Ectodermal cell (in vitro differentiated cells): ENCODE measurements around the gene FZD4.
A peak's percentile ranks its signal among the peaks of the same experiment; 100 is the strongest.
"Not testable (repeated sequence)": the region's sequence is repeated elsewhere in the genome, so short reads cannot be mapped to it uniquely, and the experiment has no call there.

ENCODE experiments used
- H3K27ac ChIP-seq: 2 replicates; pipeline ENCODE4 v1.7.0; 2013; ENCODE audit warnings: mild to moderate bottlenecking, low read depth, low read length; ENCODE audit not compliant: insufficient read depth, poor library complexity, severe bottlenecking
- H3K27me3 ChIP-seq: 2 replicates; pipeline ENCODE4 v1.7.0; 2013; ENCODE audit warnings: mild to moderate bottlenecking, low read length; ENCODE audit not compliant: insufficient read depth, control insufficient read depth, poor library complexity, severe bottlenecking
- H3K36me3 ChIP-seq: one replicate; pipeline ENCODE4 v1.7.0; 2013; ENCODE audit warnings: low read length; ENCODE audit not compliant: control insufficient read depth, insufficient read depth
- H3K4me1 ChIP-seq: one replicate; pipeline ENCODE4 v1.7.0; 2013; ENCODE audit warnings: low read length; ENCODE audit not compliant: control insufficient read depth, insufficient read depth
- H3K4me3 ChIP-seq: 2 replicates; pipeline ENCODE4 v1.7.0; 2013; ENCODE audit warnings: low read depth, low read length, control low read depth; ENCODE audit not compliant: insufficient read depth
- H3K9me3 ChIP-seq: 2 replicates; pipeline ENCODE4 v1.7.0; 2013; ENCODE audit warnings: mild to moderate bottlenecking, low read length, moderate library complexity; ENCODE audit not compliant: control insufficient read depth
- whole genome bisulfite sequencing, 2 experiments: methylation state at CpG; one replicate each; pipeline ENCODE4 v1.1.7; 2013; ENCODE audit warnings: missing lambda C conversion rate in 2 of 2; 5-methylcytosine and 5-hydroxymethylcytosine counted together

FZD4 gene

GRCh38 chr11:86977441-86978050, 22.4 kb upstream of the FZD4 start:
- H3K4me1 ChIP-seq = no peaks in the 10 kb centered on the region
- H3K36me3 ChIP-seq = no peaks in the 10 kb centered on the region
- no peak overlapping the region for H3K27ac ChIP-seq
- no peak overlapping the region for H3K4me3 ChIP-seq
- H3K9me3 ChIP-seq = no peaks in the 10 kb centered on the region
- no peaks in the 10 kb centered on the region for H3K27me3 ChIP-seq
- 92 to 94% methylated on average over 6 of the region's 6 CpGs for WGBS, 2 experiments

- Histone ChIP-seq H3K36me3 (no peaks in the 10 kb centered on the region), H3K4me3 (no peak overlapping the region), H3K4me1 (no peaks in the 10 kb centered on the region), H3K27me3 (no peaks in the 10 kb centered on the region), H3K27ac (no peak overlapping the region), H3K9me3 (no peaks in the 10 kb centered on the region)
- 100% methylated on average over 1 of the region's 1 CpG; no CpG with 5 or more reads in 1 of the 2 experiments for WGBS, 2 experiments
Measured at GRCh38 chr11:86972734-86973133, 17.5 kb upstream of the FZD4 start.

- H3K27ac ChIP-seq = no peak overlapping the region
- H3K4me1 ChIP-seq = no peaks in the 10 kb centered on the region
- H3K4me3 ChIP-seq = no peak overlapping the region
- H3K27me3 ChIP-seq = no peaks in the 10 kb centered on the region
- WGBS, 2 experiments = 93% methylated on average over 1 of the region's 1 CpG
- no peaks in the 10 kb centered on the region for H3K36me3 ChIP-seq
- H3K9me3 ChIP-seq = no peaks in the 10 kb centered on the region
Measured at GRCh38 chr11:86969258-86969657, 14.1 kb upstream of the FZD4 start.

DNA sequence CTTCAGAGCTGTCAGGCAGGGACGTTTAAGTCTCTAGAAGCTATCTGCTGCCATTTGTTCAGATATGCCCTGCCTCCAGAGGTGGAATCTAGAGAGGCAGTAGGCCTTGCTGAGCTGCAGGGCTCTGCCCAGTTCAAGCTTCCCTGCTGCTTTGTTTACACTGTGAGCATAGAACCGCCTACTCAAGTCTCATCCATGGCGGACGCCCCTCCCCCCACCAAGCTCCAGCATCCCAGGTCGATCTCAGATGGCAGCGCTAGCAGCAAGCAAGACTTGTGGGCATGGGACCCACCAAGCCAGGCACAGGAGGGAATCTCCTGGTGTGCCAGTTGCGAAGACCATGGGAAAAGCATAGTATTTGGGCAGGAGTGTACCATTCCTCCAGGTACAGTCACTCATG, 12.4 kb upstream of the FZD4 start:
- H3K27me3 ChIP-seq, H3K4me3 ChIP-seq, H3K27ac ChIP-seq, H3K9me3 ChIP-seq, H3K36me3 ChIP-seq, H3K4me1 ChIP-seq: not testable (repeated sequence)
- 87 to 90% methylated on average over 7 of the region's 7 CpGs for WGBS, 2 experiments

GRCh38 chr11:86957976-86958646, 2.9 kb upstream of the FZD4 start:
- 79 to 81% methylated on average over 4 of the region's 4 CpGs for WGBS, 2 experiments
- Histone ChIP-seq H3K4me3 (no peak overlapping the region), H3K9me3 (no peaks in the 10 kb centered on the region), H3K27me3 (peaks cover 20% of the 10 kb centered on the region), H3K27ac (no peak overlapping the region), H3K36me3 (no peaks in the 10 kb centered on the region), H3K4me1 (peaks cover 19% of the 10 kb centered on the region)

GRCh38 chr11:86956905-86957195, 1.7 kb upstream of the FZD4 start:
- H3K27me3 ChIP-seq = peaks cover 21% of the 10 kb centered on the region
- peaks cover 19% of the 10 kb centered on the region for H3K4me1 ChIP-seq
- H3K9me3 ChIP-seq = no peaks in the 10 kb centered on the region
- H3K27ac ChIP-seq = no peak overlapping the region
- 92 to 94% methylated on average over 2 of the region's 2 CpGs for WGBS, 2 experiments
- H3K36me3 ChIP-seq = peaks cover 5% of the 10 kb centered on the region
- no peak overlapping the region for H3K4me3 ChIP-seq

- WGBS, 2 experiments = 0% methylated on average over 32 of the region's 32 CpGs
- Histone ChIP-seq H3K27me3 (peaks cover 21% of the 10 kb centered on the region), H3K27ac (no peak overlapping the region)
Measured at GRCh38 chr11:86955111-86955360, 159 bp downstream of the FZD4 start.

DNA sequence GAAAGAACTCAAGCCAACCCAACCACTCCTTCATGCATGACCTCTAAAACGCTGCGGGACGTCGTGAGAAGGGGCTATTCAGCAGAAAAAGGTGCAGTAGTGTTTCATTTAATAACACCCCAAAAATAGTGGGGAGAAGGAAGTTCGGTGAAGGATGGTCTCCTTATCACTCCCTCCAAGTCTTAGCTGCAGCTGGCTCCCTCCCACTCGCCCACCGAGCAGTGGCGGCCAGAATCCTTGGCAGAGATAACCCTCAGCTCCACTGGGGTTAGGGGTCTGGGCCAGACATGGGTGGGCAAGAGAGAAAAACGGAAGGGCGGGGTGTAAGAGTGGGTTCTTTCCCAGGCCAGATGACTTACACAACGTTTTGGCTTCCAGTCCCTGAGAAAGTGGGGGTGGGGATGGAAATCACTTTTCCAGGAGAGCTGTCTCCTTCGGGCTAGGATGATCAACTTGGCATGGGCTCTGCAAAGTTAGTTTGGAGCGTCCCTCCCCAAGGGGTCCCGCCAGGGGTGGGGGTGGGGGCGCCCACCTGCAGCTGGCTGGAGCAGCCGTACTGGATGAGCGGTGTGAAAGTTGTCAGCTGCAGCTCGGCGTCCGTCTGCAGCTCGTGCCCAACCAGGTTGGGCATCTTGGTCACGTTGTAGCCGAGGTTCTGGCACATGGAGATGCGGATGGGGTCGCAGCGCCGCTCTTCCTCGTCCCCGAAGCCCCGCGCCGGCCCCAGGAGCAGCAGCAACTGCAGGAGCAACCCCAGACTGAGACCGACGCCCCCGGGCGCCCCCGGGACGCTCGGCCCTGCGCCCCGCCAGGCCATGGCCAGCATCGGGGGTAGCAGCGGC, 705 bp downstream of the FZD4 start:
- peaks cover 5% of the 10 kb centered on the region for H3K36me3 ChIP-seq
- H3K27me3 ChIP-seq = peaks cover 21% of the 10 kb centered on the region
- peaks cover 19% of the 10 kb centered on the region for H3K4me1 ChIP-seq
- H3K4me3 ChIP-seq = peak overlapping the region; percentile 57
- H3K27ac ChIP-seq = no peak overlapping the region
- no peaks in the 10 kb centered on the region for H3K9me3 ChIP-seq
- 15 to 19% methylated on average over 40 to 43 of the region's 43 CpGs for WGBS, 2 experiments

More at GRCh38 chr11:86955111-86955360, 159 bp downstream of the FZD4 start:
- Histone ChIP-seq H3K4me1 (peaks cover 19% of the 10 kb centered on the region), H3K9me3 (no peaks in the 10 kb centered on the region), H3K36me3 (peaks cover 5% of the 10 kb centered on the region), H3K4me3 (peak overlapping the region; percentile 57)

- Histone ChIP-seq H3K27ac (no peak overlapping the region), H3K4me3 (no peak overlapping the region), H3K4me1 (peaks cover 7% of the 10 kb centered on the region), H3K27me3 (peaks cover 21% of the 10 kb centered on the region), H3K9me3 (no peaks in the 10 kb centered on the region), H3K36me3 (peaks cover 5% of the 10 kb centered on the region)
- 93 to 94% methylated on average over 6 to 7 of the region's 8 CpGs for WGBS, 2 experiments
Measured at GRCh38 chr11:86952221-86952875, 2.8 kb downstream of the FZD4 start.

GRCh38 chr11:86951706-86952105, 3.5 kb downstream of the FZD4 start:
- Histone ChIP-seq H3K4me1 (peaks cover 7% of the 10 kb centered on the region), H3K9me3 (no peaks in the 10 kb centered on the region), H3K27ac (no peak overlapping the region), H3K36me3 (peaks cover 5% of the 10 kb centered on the region), H3K27me3 (peaks cover 21% of the 10 kb centered on the region), H3K4me3 (no peak overlapping the region)
- 91 to 100% methylated on average over 3 of the region's 3 CpGs for WGBS, 2 experiments
